M059J (cell line): ENCODE results near the gene SNCB. TPM values are rescaled to one million over a fixed set of nuclear protein-coding genes. Genes with fewer than 3 reads are reported as not detected.
A peak's percentile ranks its signal among the peaks of the same experiment; 100 is the strongest.

ENCODE experiments used
- DNase-seq: peaks from one replicate; pipeline ENCODE4 v3.0.0-alpha.2; 2012; ENCODE audit warnings: low read depth
- total RNA-seq: library from RNA; depleted of rRNA; stranded (reverse); fragments of >200 nt; shearing (Covaris generic); gene quantifications from 2 replicates; pipeline ENCODE4 v1.2.3, GENCODE V29; 2014; rRNA removed

The SNCB gene
- not detected in 2 replicates for total RNA-seq

- DNase-seq = no peak
These were observed at the start of gene SNCB, which contains the start of gene EIF4E1B for GRCh38 chr5:176629853-176630680. TSS of gene SNCB (minus strand) at chr5:176630534. CDS start at chr5:176629654, 880 bp downstream. TSS of gene EIF4E1B (plus strand) at chr5:176630675. CDS start at chr5:176642788, 12,113 bp downstream.

DNA sequence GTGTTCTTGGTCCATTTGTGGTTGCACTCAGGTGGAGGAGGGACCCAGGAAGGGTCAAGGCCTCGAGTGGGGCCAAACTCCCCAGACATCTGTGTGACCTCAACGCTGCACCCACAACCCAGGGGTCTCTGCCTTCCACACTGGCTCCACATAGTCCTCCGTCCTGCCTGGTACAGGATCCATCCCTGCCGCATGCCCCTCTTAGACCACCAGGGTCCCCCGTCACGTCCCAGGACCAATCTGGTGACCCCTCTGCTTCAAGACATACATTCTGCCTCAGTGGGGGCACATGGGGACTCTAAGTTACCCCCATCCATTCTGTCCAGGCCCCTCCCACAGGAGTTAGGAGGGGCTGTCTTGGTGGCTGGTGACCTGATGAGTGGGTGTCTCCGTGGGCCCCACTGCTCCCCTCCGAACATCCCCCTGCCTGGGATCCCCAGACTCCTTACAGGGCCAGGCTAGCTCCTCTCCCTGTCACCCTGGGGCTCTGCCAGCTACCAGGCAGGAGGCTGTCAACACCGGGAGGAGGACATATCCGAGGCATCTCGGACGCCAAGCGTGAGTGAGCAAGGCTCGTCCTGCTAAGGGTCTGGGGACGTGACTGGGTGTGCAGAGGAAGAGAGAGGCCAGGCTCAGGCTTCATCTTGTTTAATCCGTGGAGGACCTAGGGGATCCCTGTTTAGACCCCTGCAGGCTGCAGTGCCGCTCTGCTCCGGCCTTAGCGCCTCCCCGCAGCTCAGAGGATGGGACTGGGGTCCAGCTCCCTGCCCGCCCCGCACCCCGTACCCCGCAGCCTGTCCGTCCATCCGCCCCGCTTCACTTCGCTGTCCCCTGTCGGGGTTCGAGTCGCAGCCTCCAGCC is 49.3 kb upstream of the SNCB start:
- no peak for DNase-seq

- DNase-seq = no peak
These were observed 48.2 kb upstream of the SNCB start for GRCh38 chr5:176678584-176678983.

DNA sequence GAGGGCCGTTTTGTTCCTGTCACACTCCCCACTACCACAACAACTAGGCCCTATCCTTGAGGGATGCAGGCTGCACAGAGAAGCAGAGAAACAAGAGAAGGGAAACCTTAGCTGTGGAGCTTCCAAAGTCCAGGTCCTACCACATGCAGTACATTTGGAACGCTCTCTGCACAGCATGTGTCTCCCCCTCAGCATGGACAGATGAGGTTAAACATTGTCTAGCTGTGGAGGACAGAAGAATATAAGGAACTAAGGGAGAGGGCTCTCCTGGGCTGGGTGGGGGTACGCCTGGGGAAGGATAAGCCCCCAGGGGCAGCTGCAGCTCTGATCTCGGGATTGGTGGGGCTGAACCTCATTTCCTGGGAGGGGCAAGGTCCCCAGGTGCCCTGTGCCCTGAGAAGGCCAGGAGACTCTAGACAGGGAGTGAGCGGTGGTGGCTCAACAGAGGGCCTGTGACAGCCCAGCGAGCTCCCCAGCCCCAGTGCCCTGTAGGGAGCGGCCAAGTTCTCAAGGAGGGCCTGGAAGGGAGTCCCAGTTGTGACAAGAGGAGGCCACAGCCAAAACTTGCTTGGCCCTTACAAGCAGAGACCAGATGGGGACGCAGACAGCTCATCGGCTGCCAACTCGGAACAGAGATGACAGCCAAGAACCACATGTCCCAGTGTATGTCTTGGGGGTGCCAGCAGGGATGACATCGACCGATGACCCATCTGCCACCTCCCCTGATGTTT is 47.0 kb upstream of the SNCB start:
- no peak for DNase-seq

GRCh38 chr5:176676361-176676824 is 46.1 kb upstream of the SNCB start:
- DNase-seq = peak; percentile 86

GRCh38 chr5:176675676-176676360 is 45.5 kb upstream of the SNCB start:
- peak; percentile 37 for DNase-seq

DNA sequence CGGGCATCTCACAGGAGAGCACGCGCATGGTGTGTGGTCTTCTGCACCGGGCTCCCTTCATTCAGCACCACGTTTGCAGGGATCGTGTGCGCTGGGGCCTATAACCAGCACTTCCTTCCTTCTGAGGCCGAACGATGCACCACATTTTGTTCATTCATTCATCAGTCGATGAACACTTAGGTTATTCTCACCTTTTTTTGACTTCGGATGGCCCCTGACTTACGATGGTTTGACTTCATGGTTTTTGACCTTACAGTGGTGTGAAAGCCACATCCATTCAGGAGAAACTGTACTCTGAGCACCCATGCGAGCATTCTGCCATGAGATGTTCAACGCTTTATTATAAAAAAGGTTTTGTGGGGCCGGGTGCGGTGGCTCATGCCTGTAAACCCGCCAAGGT is 44.5 kb upstream of the SNCB start:
- no peak for DNase-seq

GRCh38 chr5:176673651-176674583 is 43.6 kb upstream of the SNCB start:
- DNase-seq = no peak

GRCh38 chr5:176671890-176672747 is 41.8 kb upstream of the SNCB start:
- DNase-seq = no peak

- DNase-seq = no peak
These were observed 41.1 kb upstream of the SNCB start for GRCh38 chr5:176671399-176671798.

GRCh38 chr5:176670449-176670848 is 40.1 kb upstream of the SNCB start:
- no peak for DNase-seq

GRCh38 chr5:176667637-176668036 is 37.3 kb upstream of the SNCB start:
- no peak for DNase-seq

- no peak for DNase-seq
These were observed 35.2 kb upstream of the SNCB start for GRCh38 chr5:176665517-176665916.

DNA sequence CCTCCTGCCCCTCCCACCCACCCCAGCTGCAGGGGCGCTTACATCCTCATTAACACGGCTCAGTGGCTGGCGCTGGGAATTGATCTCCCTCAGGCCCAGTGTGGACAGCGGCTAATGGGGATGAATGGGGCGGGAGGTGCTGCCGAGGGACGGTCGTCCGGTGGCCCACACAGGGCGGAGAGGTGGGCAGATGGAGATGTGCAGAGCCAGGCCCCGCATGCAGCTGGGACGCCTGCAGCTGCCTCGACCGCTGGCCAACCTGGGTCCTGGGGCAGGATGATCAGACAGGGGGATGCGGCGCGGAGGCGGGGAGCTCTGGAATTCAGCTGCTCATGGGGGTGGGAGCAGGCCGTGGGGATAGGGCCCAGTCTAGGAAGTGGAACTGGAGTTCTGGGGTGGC is 34.6 kb upstream of the SNCB start:
- no peak for DNase-seq

DNA sequence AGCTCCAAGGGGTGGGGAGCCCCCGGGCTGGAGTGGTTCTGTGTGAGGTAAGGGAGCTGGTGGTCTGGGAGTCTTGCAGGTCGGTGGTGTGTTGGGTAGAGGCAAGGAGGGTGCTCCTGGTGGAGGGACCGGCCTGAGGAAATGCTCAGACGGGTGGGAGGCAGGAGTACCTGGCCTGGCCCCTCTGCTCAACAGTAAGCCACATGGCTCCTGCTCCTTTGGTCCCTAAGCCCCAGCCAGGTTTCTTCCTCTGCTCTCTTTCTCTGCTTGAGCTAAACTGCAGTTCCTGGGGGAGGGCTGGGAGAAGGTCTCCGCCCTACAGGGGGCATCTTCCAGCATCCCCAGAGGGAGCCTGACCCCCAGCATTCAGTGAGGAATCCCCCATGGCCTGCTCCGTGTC is 34.1 kb upstream of the SNCB start:
- no peak for DNase-seq

DNA sequence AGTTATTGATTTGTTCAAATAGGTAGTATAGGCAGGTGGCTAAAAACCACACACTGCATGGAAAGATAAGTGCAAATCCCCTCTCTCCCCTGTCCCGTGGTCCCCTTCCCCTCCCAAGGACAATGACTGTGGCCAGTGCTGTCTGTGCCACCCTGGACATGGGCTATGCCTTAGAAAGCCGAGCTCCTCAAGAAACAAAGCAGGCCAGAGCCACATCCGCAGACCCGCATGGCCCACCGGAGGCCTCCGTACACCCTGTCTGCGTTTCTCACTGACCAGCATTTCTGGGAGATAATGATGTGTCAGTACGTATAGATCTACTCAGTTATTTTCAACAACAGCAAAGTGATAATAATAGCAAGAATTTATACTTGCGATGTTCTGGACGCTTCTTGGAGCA is 33.2 kb upstream of the SNCB start:
- no peak for DNase-seq

DNA sequence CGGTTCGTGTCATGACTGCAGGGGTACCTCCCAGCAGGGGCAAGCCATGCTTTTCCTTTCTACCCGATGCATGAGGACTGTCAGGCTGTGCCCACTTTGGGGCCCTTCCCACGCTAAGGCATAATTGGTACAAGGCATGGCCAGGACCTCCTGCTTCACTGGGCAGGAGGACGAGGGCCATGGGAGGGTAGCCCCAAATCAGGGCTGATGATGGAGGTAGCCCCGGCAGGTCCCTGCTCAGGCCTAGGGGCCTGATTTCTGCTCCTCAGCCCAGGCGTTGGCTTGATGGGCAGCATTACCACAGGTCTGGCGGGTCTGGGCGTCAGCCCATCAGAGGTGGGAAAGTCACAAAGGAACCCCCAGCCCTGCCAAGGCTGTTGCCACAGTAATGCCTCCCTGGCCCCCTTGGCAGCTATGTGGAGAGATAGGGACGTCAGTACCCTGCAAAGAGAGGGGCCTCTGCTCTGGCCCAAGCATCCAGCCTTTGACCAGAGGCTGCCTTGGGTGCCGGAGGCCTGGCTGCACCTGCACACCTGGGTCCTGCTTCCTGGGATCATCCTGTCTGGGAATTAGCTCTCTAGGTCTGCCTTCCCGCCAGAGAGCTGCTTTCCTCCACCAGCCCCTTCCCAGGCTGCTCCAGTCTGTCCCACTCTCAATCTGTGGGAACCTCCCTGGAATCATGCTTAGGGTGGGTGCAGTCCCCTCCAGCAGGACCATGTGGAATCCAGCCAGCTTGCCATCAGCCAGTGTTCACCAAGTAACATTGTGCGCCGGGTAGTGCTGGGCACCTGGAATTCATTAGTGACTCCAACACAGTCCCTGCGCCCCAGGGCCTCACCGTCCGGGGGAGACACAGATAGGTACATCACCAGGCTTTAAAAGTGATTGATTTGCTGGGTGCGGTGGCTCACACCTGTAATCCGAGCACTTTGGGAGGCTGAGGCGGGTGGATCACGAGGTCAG is 32.3 kb upstream of the SNCB start:
- no peak for DNase-seq

- DNase-seq = no peak
These were observed 31.3 kb upstream of the SNCB start for GRCh38 chr5:176661676-176662075.
